Kidney epithelial cell (primary cell): ENCODE data around the gene TOR1A. TPM values are rescaled to one million over a fixed set of nuclear protein-coding genes. Genes with fewer than 3 reads are reported as not detected.

Source experiments
- DNase-seq: peaks from one replicate; pipeline ENCODE4 v3.0.0-alpha.2; 2010; ENCODE audit warnings: low read depth
- H3K27me3 ChIP-seq: 2 replicates; pipeline ENCODE4 v1.6.0; 2011; ENCODE audit warnings: low read length; ENCODE audit not compliant: control insufficient read depth, insufficient read depth
- H3K36me3 ChIP-seq: 2 replicates; pipeline ENCODE4 v1.5.1; 2011; ENCODE audit warnings: low read length; ENCODE audit not compliant: control insufficient read depth, insufficient read depth
- H3K4me3 ChIP-seq: 2 replicates; pipeline ENCODE4 v1.5.1; 2011; ENCODE audit warnings: low read depth, mild to moderate bottlenecking, control low read depth, low read length
- total RNA-seq: library from RNA; depleted of rRNA; stranded (reverse); fragments of >200 nt; gene quantifications from 2 replicates; pipeline ENCODE4 v1.2.3, GENCODE V29; 2015
- TF ChIP-seq, protein P1 (sequence below): IDR thresholded peaks from 2 replicates; pipeline ENCODE4 v1.5.1; 2011; ENCODE audit warnings: mild to moderate bottlenecking, moderate library complexity, low read length, control low read depth, inconsistent platforms; ENCODE audit not compliant: insufficient read depth, poor library complexity, severe bottlenecking

Gene TOR1A
- total RNA-seq, 1 donor from 2014 or later = 52.4 TPM

DNA sequence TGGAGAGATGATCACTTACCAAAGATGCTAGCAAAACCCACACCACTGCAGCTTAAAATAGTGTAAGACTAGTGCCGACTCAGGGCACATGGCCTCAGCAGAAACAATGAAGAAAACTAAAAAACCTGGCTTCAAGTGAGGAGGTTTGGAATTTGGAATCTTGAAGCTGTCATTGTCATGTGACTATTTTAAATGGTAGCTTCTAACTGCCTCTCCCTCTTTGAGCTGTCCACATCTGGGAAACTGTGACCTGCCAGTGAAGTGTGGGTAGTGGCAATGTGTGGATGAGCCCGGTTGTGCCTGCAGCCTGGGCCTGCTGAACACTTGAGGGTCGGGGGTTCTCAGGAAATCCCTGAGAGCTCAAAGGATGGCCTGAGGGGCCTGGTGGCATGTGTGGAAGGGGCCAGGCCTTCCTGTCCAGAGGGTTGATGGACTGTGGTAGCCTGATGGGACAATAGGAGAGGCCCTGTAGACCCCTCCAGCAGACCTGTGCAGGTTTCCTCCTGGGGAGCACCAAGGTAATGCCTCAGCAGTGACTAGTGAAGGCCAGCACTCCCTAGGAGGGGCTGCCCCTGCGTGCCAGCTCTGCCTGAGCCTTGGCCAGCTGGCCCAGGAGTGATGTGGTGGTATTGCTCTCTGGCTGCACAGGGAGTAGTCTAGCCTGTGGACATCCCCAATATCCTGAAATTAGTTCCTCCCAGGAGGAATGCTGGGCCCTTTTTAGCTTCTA, 24.9 kb upstream of the TOR1A start:
- Histone ChIP-seq H3K36me3 (peaks cover 1% of the 10 kb centered on the region), H3K27me3 (no peaks in the 10 kb centered on the region), H3K4me3 (no peak overlapping the region)
- TF ChIP-seq, protein P1, sequence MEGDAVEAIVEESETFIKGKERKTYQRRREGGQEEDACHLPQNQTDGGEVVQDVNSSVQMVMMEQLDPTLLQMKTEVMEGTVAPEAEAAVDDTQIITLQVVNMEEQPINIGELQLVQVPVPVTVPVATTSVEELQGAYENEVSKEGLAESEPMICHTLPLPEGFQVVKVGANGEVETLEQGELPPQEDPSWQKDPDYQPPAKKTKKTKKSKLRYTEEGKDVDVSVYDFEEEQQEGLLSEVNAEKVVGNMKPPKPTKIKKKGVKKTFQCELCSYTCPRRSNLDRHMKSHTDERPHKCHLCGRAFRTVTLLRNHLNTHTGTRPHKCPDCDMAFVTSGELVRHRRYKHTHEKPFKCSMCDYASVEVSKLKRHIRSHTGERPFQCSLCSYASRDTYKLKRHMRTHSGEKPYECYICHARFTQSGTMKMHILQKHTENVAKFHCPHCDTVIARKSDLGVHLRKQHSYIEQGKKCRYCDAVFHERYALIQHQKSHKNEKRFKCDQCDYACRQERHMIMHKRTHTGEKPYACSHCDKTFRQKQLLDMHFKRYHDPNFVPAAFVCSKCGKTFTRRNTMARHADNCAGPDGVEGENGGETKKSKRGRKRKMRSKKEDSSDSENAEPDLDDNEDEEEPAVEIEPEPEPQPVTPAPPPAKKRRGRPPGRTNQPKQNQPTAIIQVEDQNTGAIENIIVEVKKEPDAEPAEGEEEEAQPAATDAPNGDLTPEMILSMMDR = no peak
- DNase-seq = no peak

DNA sequence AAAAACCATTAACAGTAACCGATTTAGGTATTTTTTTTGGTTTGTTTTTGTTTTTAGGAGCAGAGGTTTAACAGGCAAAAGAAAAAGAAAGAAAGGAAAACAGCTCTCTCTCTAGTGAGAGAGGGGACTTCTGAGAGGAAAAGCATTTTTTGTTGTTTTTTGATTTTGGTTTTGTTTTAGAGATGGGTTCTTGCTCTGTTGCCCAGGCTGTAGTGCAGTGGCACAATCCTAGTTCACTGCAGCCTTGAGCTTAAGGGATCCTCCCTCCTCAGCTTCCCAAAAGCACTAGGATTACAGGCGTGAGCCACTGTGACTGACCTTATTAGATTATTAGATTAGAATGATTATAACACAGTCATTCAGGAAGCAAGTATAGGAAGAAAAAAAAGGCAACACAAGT, 21.4 kb upstream of the TOR1A start:
- Histone ChIP-seq H3K4me3 (no peak overlapping the region), H3K36me3 (no peaks in the 10 kb centered on the region), H3K27me3 (no peaks in the 10 kb centered on the region)
- no peak for DNase-seq
- TF ChIP-seq, protein P1 = no peak

DNA sequence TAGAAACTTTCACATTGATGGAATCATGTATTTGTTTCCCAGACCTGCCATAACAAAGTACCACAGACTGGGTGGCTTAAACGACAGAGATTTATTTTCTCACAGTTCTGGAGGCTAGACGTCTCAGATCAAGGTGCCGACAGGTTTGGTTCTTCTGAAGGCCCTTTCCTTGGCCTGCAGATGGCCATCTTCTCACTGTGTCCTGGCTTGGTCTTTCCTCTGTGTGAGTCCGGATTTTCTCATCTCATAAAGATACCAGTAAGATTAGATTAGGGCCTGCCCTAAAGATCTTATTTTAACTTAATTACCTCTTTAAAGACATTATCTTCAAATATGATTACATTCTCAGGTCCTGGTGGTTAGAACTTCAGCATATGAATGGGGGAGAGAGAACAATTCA, 17.1 kb upstream of the TOR1A start:
- Histone ChIP-seq H3K36me3 (no peaks in the 10 kb centered on the region), H3K27me3 (no peaks in the 10 kb centered on the region), H3K4me3 (no peak overlapping the region)
- no peak for DNase-seq
- TF ChIP-seq, protein P1 = no peak

DNA sequence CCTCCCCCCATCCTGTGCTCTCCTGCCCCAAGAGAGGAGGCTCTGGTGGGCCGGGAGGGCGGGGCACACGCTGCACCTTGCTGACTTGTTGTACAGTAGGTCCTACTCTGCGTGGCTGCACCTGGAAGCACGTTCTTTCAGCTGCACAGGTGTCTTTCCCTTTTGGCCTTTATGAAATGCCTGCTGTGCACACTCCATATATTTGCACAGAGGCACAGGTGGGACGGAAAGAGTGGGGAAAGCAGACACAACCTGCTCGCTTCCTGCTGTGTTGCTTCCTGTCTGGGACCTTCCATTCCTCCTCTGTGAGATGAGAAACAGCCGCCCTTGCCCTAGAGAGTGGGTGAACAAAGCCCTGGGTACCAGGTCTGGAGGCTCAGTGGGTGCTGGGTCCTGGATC, 16.1 kb upstream of the TOR1A start:
- H3K4me3 ChIP-seq = no peak overlapping the region
- no peak for DNase-seq
- no peaks in the 10 kb centered on the region for H3K36me3 ChIP-seq
- TF ChIP-seq, protein P1 = no peak
- no peaks in the 10 kb centered on the region for H3K27me3 ChIP-seq

DNA sequence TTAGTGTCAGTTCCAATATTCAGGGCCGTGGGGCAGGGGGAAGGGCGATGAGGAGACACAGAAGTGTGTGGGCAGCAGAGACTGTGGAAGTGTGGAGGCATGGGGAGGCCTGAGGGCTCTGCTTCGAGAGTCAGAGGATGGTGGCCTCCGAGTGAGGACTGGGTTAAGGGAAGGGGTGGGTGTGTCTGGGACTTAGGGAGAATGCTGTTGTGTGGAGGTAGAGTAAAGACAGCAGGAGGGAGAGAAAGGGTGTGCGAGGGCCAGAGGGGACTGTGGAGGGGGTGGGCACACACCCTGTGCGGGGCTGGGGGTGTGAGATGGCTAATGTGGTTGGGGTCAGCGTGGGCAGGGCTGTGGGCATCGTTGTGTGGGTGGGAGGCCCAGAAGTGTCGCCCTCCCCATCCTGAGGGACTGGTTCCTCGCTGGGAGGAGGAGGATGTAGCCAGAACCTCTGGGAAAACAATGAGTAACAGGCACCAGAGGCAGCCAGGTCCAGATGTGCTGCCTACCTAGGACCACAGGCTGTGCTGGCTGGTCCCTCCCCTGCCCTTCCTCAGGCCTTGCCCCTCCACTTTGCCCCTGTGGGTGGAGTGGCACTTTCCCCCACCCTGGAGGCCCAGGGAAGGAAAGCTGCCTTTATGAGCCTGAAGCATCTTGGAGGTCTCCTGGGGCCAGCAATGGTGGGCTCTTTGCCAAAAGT, 15.5 kb upstream of the TOR1A start:
- Histone ChIP-seq H3K27me3 (no peaks in the 10 kb centered on the region), H3K36me3 (no peaks in the 10 kb centered on the region), H3K4me3 (no peak overlapping the region)
- TF ChIP-seq, protein P1 = no peak
- DNase-seq = no peak

DNA sequence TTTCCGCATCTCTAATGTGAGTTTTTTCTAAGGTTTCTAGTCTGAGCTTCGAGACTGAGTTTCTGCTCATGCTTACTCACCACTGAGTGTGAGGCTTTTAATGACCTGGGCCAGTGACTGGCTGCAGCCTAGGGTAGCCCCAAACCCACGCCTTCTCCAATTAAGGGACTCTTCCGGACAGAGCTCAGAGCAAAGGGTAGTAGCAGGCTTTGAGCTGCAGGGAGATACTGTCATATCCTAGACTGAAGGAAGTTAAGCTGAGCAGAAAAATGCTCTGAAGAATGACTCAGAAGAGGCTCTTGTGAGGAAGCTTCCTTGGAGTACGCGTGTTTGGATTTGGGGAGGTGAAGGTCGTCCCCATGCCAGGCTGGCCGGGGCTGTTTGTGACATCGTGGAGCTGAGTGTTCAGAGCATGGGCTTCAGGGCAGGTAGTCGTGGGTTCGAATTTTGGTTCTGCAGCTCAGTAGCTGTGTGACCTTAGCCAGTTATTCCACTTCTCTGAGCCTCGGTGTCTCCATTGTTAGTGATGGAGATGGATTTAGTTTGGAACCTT, 14.8 kb upstream of the TOR1A start:
- Histone ChIP-seq H3K36me3 (no peaks in the 10 kb centered on the region), H3K27me3 (no peaks in the 10 kb centered on the region), H3K4me3 (no peak overlapping the region)
- TF ChIP-seq, protein P1 = no peak
- no peak for DNase-seq
